NCI-H510A treated with DMSO at 0.1 percent for 48 hours (cell line): ENCODE measurements around the gene ZNF365.
A peak's percentile ranks its signal among the peaks of the same experiment; 100 is the strongest.

Source experiments
- DNase-seq: peaks from one replicate; lab custom pipeline; 2025; lab: John Stamatoyannopoulos, UW

Gene ZNF365

GRCh38 chr10:62422068-62422590 is 48.0 kb downstream of the ZNF365 start:
- no peak for DNase-seq

- no peak for DNase-seq
Measured at GRCh38 chr10:62424026-62424425, 49.9 kb downstream of the ZNF365 start.

- no peak for DNase-seq
Measured at GRCh38 chr10:62426086-62426485, 51.9 kb downstream of the ZNF365 start.

- DNase-seq, result no peak
Measured at GRCh38 chr10:62426600-62426999, 52.4 kb downstream of the ZNF365 start.

- no peak for DNase-seq
Measured at GRCh38 chr10:62430881-62431280, 56.7 kb downstream of the ZNF365 start.

GRCh38 chr10:62433181-62433692 is 59.1 kb downstream of the ZNF365 start:
- DNase-seq, result no peak

- DNase-seq, result no peak
Measured at GRCh38 chr10:62433901-62434300, 59.7 kb downstream of the ZNF365 start.

- peak; percentile 12 for DNase-seq
Measured at GRCh38 chr10:62437696-62438095, 63.5 kb downstream of the ZNF365 start.

GRCh38 chr10:62442006-62442405 is 67.8 kb downstream of the ZNF365 start:
- DNase-seq, result no peak

GRCh38 chr10:62442894-62443669 is 68.9 kb downstream of the ZNF365 start:
- no peak for DNase-seq

GRCh38 chr10:62443866-62444265 is 69.7 kb downstream of the ZNF365 start:
- no peak for DNase-seq

GRCh38 chr10:62446627-62447026 is 72.5 kb downstream of the ZNF365 start:
- no peak for DNase-seq

GRCh38 chr10:62450912-62451610 is 76.9 kb downstream of the ZNF365 start:
- DNase-seq, result no peak

GRCh38 chr10:62451611-62451975 is 77.4 kb downstream of the ZNF365 start:
- no peak for DNase-seq
